GM21737 (cell line): ENCODE data around the gene LATS2.
"Not testable (repeated sequence)": the region's sequence is repeated elsewhere in the genome, so short reads cannot be mapped to it uniquely, and the experiment has no call there.

Experiments used
- ATAC-seq: cut with Tn5 transposase; IDR thresholded peaks from one replicate; pipeline ENCODE4 v1.9.1; 2021; ENCODE audit warnings: mild to moderate bottlenecking, moderate library complexity; ENCODE audit not compliant: unreplicated experiment

Gene LATS2

GRCh38 chr13:21075379-21076249, 14.2 kb upstream of the LATS2 start:
- ATAC-seq: no peak

GRCh38 chr13:21075011-21075378, 13.6 kb upstream of the LATS2 start:
- no peak for ATAC-seq

- ATAC-seq: no peak
Measured at GRCh38 chr13:21074546-21074945, 13.2 kb upstream of the LATS2 start.

DNA sequence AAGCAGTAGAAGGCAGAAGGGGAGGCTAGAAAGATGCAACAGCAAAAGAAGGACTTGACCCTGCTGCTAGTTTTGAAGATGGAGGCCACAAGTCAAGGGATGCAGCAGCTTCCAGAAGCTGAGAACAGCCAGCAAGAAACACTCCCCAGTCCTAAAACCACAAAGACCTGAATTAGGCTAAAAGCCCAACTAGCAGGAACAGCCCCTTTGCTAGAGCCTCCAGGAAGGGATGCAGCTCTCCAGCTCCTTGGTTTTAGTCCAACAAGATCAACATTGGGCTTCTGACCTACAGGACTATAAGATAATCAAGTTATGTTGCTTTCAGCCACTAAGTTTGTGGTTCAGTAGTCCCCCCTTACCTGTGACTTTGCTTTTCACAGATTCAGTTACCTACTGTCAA, 10.5 kb upstream of the LATS2 start:
- ATAC-seq: no peak

GRCh38 chr13:21071015-21071414, 9.6 kb upstream of the LATS2 start:
- no peak for ATAC-seq

DNA sequence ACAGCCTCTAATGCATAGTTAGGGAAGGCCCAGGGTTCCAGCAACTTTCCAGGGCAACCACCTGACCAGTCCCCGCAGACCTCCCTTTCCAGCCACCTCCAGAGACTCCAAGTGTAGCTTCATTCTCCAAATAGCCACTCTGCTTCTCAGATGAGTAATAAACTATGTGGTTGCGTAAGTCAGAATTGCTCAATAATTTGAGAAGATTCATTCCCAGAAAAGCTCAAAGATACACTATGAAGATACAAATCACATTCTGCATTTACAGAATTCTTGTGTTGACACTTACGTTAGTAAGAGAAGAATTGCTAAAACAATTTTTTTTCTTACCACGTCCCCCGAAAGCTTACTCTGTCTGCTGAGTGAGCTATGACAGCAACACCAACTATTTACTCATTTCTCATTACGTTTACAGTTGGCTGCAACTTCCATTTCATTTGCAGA, 8.2 kb upstream of the LATS2 start:
- no peak for ATAC-seq

DNA sequence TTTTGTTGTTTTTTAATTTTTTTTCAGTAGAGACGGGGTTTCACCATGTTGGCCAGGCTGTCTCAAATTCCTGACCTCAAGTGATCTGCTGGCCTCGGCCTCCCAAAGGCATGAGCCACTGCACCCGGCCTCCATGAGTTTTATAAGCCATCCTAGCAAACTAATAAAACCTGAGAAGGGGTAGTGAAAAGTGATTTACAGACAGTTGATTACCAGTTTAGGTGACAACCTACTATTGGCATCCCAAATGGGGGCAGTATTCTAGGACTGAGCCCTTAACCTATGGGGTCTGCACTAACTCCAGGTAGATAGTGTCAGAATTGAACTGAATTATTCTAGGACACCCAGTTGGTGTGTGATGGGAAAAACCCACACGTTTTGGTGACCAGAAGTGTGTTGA, 6.5 kb upstream of the LATS2 start:
- ATAC-seq: no peak

- no peak for ATAC-seq
Measured at GRCh38 chr13:21066946-21067345, 5.6 kb upstream of the LATS2 start.

- ATAC-seq: no peak
Measured at GRCh38 chr13:21065686-21066085, 4.3 kb upstream of the LATS2 start.

- no peak for ATAC-seq
Measured at GRCh38 chr13:21063031-21063430, 1.6 kb upstream of the LATS2 start.

DNA sequence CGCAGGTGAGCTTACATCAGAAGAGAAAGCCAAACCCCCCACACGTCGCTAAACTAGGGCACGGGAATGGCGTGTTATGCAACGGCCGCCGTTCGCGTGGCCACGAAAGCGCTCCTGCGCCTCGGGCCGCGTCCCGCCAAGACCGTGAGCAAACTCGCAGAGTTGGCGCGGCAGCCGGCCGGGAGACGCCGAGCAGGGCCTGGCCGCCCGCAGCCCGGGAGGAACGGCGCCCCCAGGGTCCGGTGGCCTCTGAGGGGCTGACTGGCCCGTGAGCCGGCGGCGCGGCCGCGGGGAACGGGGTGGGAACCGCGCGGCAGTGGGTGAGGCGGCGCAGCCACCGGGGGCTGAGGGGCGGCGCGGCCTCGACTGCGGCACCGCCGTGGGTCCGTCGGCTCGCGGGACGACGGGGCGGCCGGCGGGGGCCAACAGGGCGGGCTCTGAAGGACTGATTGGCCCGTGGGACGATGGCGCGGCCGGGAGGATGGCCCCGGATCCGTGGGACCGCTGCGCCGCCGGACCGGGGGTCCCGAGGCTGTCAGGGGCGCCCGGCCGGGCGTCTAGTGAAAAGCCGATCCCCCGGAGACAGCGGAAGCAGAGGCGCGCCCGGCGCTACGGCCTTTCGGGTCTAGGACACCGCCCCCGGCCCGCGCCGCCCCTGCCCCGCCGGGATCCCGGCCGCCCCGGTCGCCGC, 903 bp downstream of the LATS2 start:
- no peak for ATAC-seq

GRCh38 chr13:21059641-21060337, 1.6 kb downstream of the LATS2 start:
- ATAC-seq: no peak

DNA sequence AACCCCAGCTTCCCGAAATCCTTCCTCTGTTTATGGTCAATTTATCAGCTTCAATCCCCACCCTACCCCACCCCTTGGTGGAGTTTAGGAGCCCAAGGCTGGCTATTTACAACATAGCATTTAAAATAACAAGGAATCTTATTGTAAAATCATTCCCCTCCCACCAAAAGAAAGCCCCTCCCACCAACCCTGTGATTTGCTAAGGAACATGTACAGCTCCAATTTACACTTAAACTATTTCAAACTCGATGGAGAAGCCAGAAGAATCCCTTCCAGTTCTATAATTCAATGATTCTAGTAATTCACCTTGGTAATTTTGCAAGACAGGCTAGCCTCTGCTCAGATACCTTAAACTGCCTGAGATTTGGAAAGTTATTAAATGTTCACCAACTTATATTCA, 3.0 kb downstream of the LATS2 start:
- ATAC-seq: no peak

DNA sequence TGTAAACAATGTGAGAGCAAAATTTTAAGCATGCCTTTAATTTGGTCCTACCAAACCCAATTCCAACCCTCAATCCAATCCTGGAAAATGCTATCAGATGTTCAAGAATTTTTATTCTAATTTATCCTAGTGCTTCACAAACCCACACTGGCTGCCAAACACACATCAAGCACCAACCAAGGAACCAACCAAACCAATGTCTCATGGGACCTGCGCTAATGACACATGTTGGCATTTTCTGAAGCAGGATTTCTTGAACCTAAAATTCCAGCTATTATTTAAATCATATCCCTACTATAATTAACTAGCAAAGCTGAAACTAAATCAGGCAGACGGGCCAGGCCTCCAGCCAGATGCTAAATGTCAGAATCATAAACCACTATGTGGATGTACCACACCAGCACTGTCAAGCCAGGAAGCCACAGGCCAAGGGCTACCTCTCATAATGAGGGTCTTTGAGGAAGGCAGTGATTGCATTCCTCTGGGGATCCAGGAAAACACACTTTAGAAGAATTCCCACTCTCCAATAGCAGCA, 5.8 kb downstream of the LATS2 start:
- ATAC-seq: no peak

GRCh38 chr13:21055016-21055415, 6.4 kb downstream of the LATS2 start:
- ATAC-seq: no peak

GRCh38 chr13:21054313-21054712, 7.1 kb downstream of the LATS2 start:
- ATAC-seq: no peak

DNA sequence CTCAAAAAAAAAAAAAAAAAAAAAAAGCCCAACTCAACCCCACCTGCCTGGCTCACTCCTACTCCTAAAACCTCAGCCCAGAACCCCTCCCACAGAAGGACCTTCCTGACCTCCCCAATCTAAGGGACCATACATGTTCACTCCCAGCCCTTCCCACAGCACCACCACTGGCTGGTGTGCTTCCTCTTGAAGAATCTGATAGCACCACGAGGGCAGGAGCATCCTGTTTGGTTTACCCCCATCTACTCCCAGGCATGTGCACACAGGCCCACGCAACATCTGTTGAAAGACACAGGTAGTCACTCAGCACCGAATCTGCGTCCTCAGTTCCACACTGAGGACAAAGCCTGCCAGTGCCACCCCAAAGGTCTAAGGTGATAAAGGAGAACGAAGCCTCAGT, 8.2 kb downstream of the LATS2 start:
- no peak for ATAC-seq

GRCh38 chr13:21051675-21052074, 9.7 kb downstream of the LATS2 start:
- ATAC-seq: no peak

DNA sequence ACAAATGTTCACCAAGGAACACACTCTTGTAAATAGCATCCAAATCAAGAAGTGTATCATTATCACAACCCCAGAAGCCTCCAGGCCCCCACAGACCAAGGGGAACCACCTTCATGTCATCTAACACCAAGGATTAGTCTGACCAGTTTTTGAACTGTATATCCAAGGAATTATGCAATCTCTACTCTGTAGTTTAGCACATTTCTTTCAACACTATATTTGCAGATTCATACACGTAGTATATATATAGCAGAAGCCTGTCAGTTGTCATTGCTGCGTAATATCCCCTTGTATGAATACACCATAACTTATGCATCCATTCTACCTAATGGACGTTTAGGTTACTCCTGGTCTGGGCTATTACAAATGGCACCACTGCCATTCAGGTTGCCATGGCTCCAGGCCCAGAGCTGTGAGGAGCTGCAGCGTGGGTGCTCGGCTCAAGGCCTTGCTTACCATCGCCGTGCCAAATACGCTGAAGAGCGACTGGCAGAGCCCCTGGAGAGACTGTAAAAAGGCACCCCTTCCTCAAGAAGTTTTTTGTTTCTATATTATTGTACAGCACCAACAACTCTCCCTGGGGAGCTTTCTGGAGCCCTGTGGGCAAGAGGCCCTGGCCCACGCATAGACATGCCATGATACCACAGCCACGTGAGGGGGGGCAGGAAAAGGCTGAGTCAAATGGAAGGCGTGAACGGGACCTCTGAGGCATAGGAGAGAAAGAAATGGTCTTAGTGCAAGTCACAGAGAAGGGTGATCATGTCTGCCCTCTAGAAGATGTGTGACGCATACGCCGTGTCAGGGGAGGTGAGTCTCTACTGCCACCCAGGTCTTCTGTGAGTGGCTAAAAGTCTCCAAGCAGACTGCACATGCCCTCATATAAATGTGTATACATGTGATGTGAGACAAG, 10.8 kb downstream of the LATS2 start:
- no peak for ATAC-seq

- not testable (repeated sequence) for ATAC-seq
Measured at GRCh38 chr13:21049731-21050130, 11.7 kb downstream of the LATS2 start.
